GM10847 (cell line): ENCODE data around the gene CBR1.
A peak's percentile ranks its signal among the peaks of the same experiment; 100 is the strongest.

Experiments
- POLR2A ChIP-seq: IDR thresholded peaks from 2 replicates; pipeline ENCODE4 v1.6.1; 2011; ENCODE audit not compliant: insufficient read length; ENCODE audit errors: extremely low read depth

Gene CBR1

GRCh38 chr21:36038701-36039497, 30.9 kb upstream of the CBR1 start:
- TF ChIP-seq POLR2A: no peak

- TF ChIP-seq POLR2A: no peak
Measured at GRCh38 chr21:36039861-36040260, 30.0 kb upstream of the CBR1 start.

GRCh38 chr21:36040389-36040788, 29.4 kb upstream of the CBR1 start:
- no peak for TF ChIP-seq POLR2A

GRCh38 chr21:36041910-36042309, 27.9 kb upstream of the CBR1 start:
- no peak for TF ChIP-seq POLR2A

- TF ChIP-seq POLR2A: no peak
Measured at GRCh38 chr21:36044056-36044455, 25.8 kb upstream of the CBR1 start.

DNA sequence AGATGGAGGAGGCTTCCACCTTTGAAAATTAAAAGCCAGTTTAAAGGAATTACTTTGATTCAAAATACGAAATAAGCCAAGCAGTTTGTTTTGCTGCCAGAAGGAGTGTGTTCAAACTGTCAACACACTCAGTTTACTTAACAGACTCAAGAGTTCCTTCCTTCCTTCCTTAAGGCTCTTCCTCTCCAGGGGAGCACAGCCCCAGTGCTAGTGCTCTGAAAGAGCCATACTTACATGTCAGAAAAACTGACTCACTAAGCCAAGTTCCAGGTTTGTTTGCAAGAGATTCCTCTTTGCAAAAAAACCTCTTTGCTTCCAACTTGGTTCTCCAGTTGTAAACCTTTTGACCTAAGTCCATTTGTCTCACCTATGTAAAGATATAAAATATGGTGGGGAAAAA, 23.8 kb upstream of the CBR1 start:
- TF ChIP-seq POLR2A: no peak

DNA sequence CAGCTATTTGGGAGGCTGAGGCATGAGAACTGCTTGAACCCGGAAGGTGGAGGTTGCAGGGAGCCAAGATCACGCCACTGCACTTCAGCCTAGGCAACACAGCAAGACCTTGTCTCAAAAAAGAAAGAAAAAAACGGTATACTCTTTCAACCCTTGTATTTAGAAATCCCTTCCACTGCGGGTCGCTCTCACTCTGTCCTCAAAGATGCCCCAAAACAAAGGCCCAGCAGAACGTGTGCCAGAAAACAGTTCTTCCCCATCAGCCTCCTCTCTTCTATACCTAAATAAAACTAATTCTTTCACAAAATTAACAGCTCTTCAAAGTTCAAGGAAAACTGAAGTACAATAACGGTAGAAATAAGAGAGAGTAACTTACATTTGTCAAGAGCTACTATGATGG, 22.7 kb upstream of the CBR1 start:
- TF ChIP-seq POLR2A: no peak

- TF ChIP-seq POLR2A: no peak
Measured at GRCh38 chr21:36048357-36048756, 21.5 kb upstream of the CBR1 start.

DNA sequence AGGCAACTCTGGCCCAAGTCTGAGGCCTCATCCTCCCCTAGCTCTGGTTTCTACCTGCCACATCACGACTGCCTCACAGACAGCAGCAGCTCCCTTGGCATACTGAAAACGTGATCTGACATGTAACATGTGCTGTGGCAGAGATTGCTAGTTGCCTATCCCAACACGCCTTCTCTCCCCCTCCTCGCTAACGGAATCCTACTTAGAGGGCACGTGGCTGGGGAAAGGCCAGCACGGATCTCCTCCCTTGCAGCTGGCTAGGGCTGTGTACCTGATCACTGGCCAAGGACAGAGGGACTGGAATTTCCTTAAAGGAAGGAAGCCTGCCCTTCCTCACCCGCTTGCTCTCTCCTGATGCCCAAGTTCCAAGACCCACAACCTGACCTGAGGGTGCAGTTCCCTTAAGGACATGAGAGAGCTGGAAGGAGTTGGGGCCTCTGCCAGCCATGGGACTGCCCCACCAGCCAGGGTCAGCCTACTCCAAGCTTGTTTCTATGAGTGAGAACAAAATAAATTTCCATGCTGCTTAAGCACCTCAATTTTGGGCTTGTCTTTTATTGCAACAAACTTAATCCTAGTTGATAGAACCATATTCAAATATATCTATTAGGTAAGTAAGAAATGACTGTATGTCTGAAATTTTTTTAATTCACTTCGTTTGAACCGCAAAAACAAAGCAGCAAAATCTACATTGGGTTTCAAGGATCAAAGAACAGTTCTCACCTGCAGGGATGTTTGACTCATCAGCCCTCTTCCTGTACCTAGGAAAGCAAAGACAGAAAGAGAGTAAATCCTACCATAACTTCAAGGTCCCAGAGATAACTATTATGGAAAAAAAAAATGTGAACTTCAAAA, 16.7 kb upstream of the CBR1 start:
- no peak for TF ChIP-seq POLR2A

DNA sequence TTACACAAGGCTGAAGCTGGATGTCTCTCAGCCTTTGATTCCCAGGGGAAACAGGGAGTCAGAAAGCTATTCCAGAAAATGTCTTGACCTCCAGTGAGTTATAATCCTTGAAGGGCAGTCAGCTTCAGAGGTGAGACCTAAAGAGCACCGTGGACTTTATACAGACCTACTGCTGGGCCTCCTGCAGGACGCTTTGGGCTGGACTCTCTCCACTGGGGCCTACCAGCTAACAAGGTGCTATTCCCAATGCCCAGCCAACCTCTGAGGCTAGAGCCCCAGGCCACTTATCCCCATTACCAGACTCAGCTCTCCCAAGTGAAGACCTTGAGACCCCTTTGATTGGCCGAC, 16.1 kb upstream of the CBR1 start:
- TF ChIP-seq POLR2A: no peak

- TF ChIP-seq POLR2A: no peak
Measured at GRCh38 chr21:36055551-36055950, 14.3 kb upstream of the CBR1 start.

DNA sequence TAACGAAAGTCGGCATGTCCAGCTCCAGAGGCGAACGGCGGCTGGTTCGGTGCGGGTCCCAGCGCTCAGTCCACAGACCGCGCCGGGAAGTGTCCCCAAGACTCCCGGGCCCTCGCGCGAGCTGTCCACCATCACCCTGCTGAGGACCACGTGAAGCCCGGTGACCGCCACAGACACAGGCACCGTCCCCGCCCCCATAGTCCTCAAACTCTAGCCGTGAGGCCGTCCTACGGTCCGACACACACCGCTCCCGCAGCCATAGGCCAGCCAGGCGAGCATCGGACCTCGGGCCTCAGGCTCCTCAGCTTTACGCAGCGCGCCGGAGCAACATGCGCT, 10.0 kb upstream of the CBR1 start:
- TF ChIP-seq POLR2A: no peak

GRCh38 chr21:36060159-36060921, 9.5 kb upstream of the CBR1 start, which contains the start of gene SETD4:
SETD4 (minus strand) TSS chr21:36060526; CDS start chr21:36058888, 1,638 bp downstream.
- TF ChIP-seq POLR2A: peak; percentile 93

DNA sequence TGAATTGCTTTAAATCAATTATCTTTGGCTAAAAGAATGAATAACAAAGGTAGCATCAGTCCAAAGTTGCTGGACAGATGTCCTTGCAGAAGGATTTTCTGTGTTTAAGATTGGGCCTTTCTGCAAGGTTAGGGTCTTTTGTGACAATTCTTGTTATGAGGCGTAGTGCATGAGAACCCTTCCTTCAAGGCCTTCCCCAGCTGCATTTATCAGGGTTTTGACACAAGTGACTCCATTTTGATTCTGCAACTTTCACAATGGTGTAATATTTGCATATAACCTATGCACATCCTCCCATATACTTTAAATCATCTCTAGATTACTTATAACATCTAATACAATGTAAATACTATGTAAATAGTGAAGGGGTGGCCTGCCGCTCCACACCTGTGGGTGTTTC, 8.4 kb upstream of the CBR1 start:
- TF ChIP-seq POLR2A: no peak

- no peak for TF ChIP-seq POLR2A
Measured at GRCh38 chr21:36063375-36064084, 6.3 kb upstream of the CBR1 start.
